Left ventricle myocardium inferior (tissue), 1 donor: ENCODE data around the gene RFC2. TPM values are rescaled to one million over a fixed set of nuclear protein-coding genes. Genes with fewer than 3 reads are reported as not detected.
"Not testable (repeated sequence)": the region's sequence is repeated elsewhere in the genome, so short reads cannot be mapped to it uniquely, and the experiment has no call there.

Experiments
- DNase-seq: peaks from one replicate; pipeline ENCODE4 v3.0.0-alpha.2; 2020
- H3K27ac ChIP-seq: fragments of 200-600 bp; replicated peaks from 2 replicates; pipeline ENCODE4 v1.8.0; 2021
- H3K27me3 ChIP-seq: fragments of 200-600 bp; 2 replicates; pipeline ENCODE4 v1.8.0; 2021; ENCODE audit warnings: low read depth
- H3K36me3 ChIP-seq: fragments of 200-600 bp; 2 replicates; pipeline ENCODE4 v1.8.0; 2021
- H3K4me1 ChIP-seq: fragments of 200-600 bp; 2 replicates; pipeline ENCODE4 v1.8.0; 2021
- H3K4me3 ChIP-seq: fragments of 200-600 bp; 2 replicates; pipeline ENCODE4 v1.8.0; 2021; ENCODE audit warnings: mild to moderate bottlenecking, moderate library complexity
- H3K9me3 ChIP-seq: fragments of 200-600 bp; replicated peaks from 2 replicates; pipeline ENCODE4 v1.8.0; 2021
- CTCF ChIP-seq: fragments of 200-600 bp; IDR thresholded peaks from 2 replicates; pipeline ENCODE4 v1.8.0; 2021; ENCODE audit warnings: antibody characterized with exemption, mild to moderate bottlenecking, borderline replicate concordance
- intact Hi-C: fragments of 100-400 bp; cut with micrococcal nuclease; formaldehyde crosslinking; loops from one replicate; pipeline ENCODE4 v1.11.0; 2022
- total RNA-seq: library from RNA; stranded (reverse); fragmentation: NEBNext Ultra II Directional; extraction: Animal tissue kit (Norgen Biotek cat#: 25700); gene quantifications from one replicate; pipeline ENCODE4 v1.2.1, GENCODE V29; 2021
- donor health status: DM: no; HTN: yes; CAD: no; lungs with severe emphysema.

Gene RFC2
- total RNA-seq, 1 donor from 2014 or later, result 8.7 TPM

GRCh38 chr7:74197449-74198124, 56.6 kb downstream of the RFC2 start:
- Histone ChIP-seq H3K27ac (no peak overlapping the region), H3K4me1 (no peaks in the 10 kb centered on the region), H3K4me3 (no peak overlapping the region), H3K9me3 (no peaks in the 10 kb centered on the region), H3K36me3 (peaks cover 55% of the 10 kb centered on the region), H3K27me3 (no peaks in the 10 kb centered on the region)
- TF ChIP-seq CTCF, result no peak
- intact Hi-C loops, result no loop called here
- no peak for DNase-seq

- H3K27me3 ChIP-seq, H3K9me3 ChIP-seq, H3K4me3 ChIP-seq, H3K4me1 ChIP-seq, DNase-seq, H3K27ac ChIP-seq, intact Hi-C loops: not testable (repeated sequence)
- H3K36me3 ChIP-seq, result peaks cover 69% of the 10 kb centered on the region
These were observed 58.1 kb downstream of the RFC2 start for GRCh38 chr7:74195968-74196654.

DNA sequence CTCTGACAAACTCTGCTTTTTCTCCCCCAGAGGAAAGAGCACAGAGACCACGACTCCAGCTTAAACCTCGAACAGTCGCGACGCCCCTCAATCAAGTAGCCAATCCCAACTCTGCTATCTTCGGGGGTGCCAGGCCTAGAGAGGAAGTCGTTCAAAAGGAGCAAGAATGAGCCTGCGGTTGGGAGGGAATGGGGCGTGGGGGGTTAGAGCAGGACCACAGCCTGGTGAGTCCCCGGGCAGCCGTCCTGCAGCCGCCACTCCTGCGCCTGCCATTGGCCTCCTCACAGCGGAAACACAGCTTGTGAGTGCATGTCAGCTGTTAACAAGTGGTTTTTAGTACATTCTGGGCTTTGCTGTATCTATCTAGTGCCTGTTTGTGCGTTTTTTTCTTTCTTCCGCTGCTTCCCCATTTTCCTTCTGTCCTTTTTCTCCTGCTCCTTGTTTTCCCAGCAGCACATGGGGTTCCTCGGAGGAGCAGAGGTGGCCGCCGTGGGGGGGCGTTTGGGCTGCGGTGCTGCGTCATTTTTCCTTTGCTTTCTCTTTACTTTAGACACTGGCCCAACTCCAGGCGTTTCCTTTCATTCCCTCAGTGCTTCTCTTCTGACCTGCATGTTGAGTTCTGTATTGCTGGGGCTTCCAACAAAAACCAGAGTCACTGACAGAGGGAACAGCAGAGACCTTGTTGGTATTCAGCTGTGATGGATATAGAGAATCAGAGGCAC, 58.9 kb downstream of the RFC2 start:
- intact Hi-C loops, H3K27ac ChIP-seq, DNase-seq, H3K9me3 ChIP-seq, H3K4me3 ChIP-seq, H3K4me1 ChIP-seq, H3K27me3 ChIP-seq: not testable (repeated sequence)
- peaks cover 77% of the 10 kb centered on the region for H3K36me3 ChIP-seq

GRCh38 chr7:74194686-74195085, 59.5 kb downstream of the RFC2 start:
- H3K27me3 ChIP-seq, result no peaks in the 10 kb centered on the region
- peaks cover 83% of the 10 kb centered on the region for H3K36me3 ChIP-seq
- no peak for DNase-seq

DNA sequence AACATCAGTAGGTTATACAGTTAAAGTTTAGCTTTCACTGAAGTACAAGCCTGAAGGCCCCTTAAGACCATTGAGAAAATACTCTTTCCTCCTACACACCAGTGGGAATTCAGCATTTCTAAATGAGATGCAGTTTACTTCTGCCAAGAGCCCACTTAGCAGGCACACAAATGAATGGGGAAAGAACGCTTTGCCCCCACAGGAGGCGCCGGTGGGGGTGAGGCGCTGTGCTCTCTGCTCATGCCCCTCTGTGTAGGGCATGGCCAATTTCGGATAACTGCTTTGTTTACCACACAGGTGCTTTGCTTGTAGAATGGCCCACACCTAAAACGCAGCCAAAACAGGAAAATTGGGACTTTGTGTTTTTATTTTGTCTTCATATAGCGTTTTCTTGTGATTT, 60.3 kb downstream of the RFC2 start:
- intact Hi-C loops, result no loop called here
- Histone ChIP-seq H3K27ac (no peak overlapping the region), H3K27me3 (no peaks in the 10 kb centered on the region), H3K4me3 (no peak overlapping the region), H3K4me1 (peaks cover 2% of the 10 kb centered on the region), H3K36me3 (peaks cover 90% of the 10 kb centered on the region), H3K9me3 (no peaks in the 10 kb centered on the region)
- DNase-seq, result no peak
- TF ChIP-seq CTCF, result no peak

More at GRCh38 chr7:74194686-74195085, 59.5 kb downstream of the RFC2 start:
- intact Hi-C loops, result no loop called here
- H3K4me1 ChIP-seq, result no peaks in the 10 kb centered on the region
- no peak overlapping the region for H3K4me3 ChIP-seq
- no peak for TF ChIP-seq CTCF
- no peaks in the 10 kb centered on the region for H3K9me3 ChIP-seq
- H3K27ac ChIP-seq, result no peak overlapping the region

DNA sequence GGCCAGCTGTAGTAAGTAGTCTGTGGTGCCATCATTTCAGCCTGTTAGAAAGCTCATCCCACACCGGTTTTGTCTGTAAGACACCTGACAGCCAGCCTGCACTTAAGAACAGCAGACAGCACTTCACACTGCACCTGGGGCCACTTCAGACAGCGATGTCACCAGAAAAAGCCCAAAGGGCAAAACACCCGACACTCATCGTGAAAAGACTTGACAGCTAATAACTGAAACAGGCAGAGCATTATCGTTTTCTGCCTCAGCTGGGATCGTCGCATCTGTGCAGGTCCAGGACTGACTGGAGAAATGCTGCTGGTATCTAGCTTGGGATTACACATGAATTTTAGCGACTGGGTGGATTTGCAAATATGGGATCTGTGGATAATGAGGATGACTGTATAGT, 61.1 kb downstream of the RFC2 start:
- Histone ChIP-seq H3K9me3 (no peaks in the 10 kb centered on the region), H3K36me3 (peaks cover 91% of the 10 kb centered on the region)
- intact Hi-C loops, result no loop called here

More for the DNA sequence above, 61.1 kb downstream of the RFC2 start:
- H3K27ac ChIP-seq, result no peak overlapping the region
- no peak overlapping the region for H3K4me3 ChIP-seq
- H3K4me1 ChIP-seq, result peaks cover 11% of the 10 kb centered on the region
- no peak for TF ChIP-seq CTCF
- no peak for DNase-seq
- H3K27me3 ChIP-seq, result no peaks in the 10 kb centered on the region
